HG02678 (cell line): Measurements from ENCODE around the gene KCTD16.

ENCODE experiments used
- ATAC-seq: cut with Tn5 transposase; IDR thresholded peaks from one replicate; pipeline ENCODE4 v1.9.1; 2021; ENCODE audit warnings: mild to moderate bottlenecking, moderate library complexity; ENCODE audit not compliant: unreplicated experiment

The KCTD16 gene

DNA sequence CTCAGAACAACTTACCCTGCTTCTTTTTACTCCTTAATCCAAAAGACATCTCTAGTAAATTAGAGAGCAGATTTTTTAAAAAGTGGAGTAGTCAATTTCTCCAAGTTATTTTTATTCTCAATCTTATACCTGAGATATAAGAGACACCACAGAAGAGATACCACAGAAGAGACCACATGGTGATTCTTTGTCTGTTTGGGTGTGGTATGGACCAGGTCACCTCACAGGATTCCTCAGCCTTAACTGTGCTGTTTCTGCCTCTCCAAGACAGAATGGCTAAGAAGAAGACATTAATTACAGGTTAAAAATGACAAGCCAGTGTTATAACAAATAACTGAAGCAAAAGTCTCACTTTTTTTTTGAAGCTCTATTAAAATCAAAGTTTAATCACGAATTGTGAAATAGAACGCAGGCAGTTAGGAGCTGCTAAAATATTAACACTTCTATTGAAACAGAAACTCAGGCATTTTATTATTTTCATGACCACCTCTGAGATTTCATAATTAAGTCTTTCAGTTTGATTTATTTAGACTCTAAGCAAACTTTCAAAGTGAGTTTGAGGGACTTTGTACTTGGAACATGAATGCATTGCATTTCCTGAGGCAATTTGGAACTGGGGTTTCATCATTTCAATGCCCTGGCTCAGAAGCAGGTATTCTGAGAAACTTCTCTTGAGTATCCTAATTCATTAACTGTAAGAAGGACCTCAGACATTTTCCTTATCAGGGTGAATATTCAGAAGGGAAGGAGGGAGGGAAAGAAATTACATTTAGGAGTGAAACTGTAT lies 280.7 kb downstream of the KCTD16 start:
- ATAC-seq, result no peak

DNA sequence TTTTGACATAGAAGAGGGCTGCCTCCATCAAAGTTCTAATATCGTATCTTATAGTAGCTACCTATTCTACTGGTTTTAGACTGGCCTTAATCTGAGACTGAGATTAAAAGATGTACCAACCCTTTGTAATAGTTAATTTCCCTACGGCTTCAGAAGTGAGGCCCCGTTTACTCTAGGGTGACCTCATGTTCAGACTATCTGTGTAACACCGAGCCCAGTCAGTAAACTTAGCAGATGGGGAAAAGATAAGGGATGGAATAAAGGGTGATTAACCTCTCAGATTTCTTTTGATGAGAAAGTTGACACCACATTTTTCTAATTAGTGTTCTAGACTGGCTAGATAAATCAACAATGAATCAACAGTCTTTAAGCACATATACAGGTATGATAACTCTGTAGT lies 283.1 kb downstream of the KCTD16 start:
- ATAC-seq, result no peak

DNA sequence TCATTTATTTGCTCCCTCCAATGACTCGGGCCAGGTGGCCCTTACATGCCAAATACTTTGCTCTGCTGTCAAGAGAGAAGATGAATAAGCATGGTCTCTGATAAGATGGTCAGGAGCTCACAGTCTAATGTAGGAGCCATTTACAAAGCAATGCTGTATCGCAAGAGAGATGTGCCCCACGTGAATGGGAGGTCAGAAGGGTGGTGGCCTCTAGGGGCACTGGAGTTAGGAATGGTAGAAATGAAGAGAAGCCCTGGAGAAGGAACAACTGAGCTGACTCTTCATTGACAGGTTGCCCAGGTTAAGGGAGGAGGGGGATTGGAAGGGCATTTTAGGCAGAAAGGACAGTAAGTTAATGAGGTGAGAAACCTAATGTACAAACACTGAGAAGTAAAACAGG lies 286.5 kb downstream of the KCTD16 start:
- ATAC-seq, result no peak

DNA sequence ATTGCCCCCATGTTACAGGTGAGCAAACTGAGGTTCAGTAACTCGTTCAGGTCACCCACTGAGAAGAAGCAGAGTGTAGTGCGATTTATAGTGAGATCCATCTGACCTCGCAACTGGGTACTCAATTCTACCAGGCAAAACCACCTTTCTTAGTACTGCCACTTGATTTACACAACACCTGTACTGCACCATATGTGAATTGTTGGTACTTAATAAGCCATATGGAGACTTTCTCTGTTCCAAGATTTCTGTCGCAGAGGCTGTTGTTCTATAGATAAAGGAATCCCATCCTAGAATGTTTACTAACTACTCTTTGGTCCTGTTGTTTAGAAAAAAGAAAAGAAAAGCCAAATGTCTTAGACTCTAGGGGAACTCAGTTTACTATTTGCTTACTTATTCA lies 287.5 kb downstream of the KCTD16 start:
- ATAC-seq, result no peak

DNA sequence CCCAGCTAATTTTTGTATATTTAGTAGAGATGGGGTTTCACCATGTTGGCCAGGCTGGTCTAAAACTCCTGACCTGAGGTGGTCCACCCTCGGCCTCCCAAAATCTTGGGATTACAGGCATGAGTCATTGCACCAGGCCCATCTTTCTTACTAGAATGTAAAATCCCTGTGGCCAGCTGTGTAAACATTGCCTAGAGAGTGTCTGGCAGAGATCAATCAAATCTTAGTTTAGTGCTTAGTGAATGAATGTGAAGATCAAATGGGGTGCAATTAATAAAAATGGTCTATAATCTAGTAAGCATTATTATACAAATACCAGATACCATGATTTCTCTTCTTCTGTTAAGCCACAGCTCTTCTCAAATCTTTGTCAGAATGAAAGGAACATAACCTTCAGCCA lies 289.9 kb downstream of the KCTD16 start:
- no peak for ATAC-seq

DNA sequence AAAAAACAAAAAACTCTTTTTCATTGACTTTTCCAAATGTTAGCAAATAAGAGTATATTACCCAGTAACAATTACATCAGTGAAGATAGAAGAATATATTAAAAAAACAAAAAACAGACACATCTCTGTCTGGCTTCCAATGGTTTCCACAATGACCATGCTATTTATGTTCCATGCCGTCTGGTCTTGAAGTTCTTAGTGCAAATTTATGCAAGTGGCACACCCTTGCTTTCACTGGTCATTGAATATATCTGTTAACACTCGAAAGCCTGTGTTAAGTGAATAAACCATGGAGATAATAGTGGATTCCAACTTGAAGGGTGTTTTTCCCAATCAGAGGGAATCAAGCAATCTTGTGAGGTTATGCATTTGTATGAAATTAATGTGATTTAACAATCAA lies 291.9 kb downstream of the KCTD16 start:
- ATAC-seq, result no peak

DNA sequence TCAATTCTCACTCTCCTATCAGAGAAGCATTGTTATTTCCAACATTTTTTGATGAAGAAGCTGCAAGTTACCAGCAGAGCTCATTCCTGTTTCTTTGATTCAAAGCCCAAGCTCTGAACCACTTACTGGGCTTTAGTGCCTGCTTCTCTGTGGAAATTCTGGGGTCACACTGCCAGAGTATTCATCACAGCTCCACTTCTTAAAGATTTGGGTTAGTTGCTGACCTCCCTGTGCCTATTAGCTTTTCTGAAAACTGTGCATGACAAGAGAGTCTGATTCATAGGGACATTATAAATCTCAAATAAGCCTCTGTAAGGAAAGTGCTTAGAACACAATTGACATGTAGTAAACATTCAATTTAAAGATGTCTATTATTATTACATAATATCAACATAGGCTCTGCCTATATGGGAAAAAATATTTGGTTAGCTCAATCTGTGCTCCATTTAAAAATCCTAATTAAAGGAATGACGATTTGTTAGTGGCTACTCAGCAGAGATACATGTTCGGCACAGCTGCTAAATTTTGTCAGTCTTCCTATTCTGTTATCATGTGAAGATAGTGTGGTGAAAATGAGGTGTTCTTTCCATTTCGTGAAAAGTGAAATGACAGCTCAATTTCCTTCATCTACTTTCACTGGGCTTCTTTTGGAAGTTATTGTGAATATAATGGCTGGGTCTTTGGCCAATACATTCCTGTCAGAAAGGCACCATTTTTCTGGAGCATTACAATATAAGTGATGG lies 293.0 kb downstream of the KCTD16 start:
- no peak for ATAC-seq

DNA sequence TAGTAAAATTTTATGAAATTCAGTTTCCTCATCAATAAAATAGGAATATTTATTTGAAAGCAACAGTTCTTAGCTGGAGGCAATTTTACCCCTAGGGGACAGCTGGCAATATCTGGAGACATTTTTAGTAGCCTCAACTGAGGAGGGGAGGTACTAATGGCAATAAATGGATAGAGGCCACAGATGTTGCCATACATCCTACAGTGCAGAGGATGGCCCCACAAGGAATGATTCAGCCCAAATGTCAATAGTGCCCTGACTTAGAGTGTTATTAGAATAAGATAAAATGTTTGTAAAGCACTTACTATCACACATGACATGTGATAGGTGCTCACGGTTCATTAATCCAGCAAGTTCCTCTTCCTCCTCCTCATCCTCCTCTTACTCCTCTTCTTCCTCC lies 293.6 kb downstream of the KCTD16 start:
- no peak for ATAC-seq

DNA sequence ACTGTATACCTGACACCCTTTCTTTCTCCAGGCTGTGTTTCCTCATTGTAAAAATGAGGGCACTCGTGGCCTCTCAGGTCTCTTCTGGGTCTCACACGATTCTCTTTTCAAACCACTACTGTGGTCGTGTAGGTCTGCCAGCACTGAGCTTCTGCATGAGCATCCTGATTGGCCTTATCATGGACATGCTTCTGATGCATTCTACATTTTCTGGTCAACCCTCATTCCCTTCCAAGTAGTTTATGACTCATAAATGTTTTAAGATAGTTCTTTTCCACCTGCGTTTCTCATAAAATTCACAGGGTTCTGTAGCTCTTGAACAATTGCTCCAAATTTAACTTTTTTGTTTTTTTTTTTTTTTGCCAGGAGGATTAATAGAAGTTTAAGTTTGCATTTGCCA lies 294.8 kb downstream of the KCTD16 start:
- ATAC-seq, result no peak

DNA sequence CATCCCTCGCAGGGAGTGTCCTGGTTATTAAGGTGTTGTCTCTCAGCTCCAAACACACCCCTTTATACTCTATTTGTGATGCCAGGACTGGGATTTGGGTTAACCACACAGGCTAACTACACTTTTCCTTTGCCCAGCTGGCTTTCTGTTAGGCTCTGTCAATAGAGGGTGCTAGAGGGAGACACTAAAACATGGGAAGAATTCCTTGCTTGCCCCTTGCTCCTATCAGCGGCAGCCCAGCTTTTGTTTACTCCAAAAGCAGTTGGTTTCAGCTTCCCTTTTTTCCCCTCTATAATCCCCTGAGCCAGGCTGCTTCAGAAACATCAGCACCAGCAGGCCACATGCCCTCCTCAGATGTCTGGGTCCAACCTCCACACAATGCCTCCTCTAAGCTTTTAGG lies 297.1 kb downstream of the KCTD16 start:
- ATAC-seq, result no peak

DNA sequence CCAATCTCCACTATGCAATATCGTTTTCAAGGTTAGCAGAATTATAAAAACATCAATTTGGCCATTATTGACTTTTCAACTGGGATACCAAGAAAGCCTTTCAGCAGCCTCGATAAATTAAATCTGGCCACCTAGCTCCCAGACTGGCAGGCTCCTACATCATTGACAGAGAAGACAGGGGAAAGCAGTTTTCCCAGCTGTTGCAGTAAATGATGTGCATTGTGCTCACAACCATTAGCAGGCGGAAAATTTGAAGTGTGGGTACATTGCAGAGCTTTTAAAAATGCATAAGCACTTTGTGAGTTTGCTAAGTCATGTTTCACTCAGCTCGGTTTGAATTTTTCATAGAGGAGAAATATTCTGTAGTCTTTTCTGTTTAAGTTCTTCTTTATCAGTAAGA lies 297.9 kb downstream of the KCTD16 start:
- no peak for ATAC-seq

DNA sequence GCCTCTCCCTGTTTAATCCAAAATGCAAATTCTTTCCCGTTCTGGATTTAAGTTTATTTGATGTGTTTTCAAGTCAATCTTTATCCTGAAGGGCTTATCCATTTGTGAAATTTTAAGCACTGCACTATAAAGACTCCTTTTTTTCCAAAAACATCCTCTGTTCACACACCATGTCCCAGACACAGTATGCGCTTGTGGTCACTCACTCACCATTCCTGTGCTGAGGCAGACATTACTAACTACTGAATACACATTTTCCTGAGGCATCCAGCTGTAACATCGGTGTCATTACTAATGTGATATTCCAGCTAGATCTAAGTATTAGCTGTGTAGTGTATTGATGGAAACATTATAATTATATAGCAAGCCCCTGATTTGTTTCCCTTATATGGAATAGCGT lies 298.4 kb downstream of the KCTD16 start:
- ATAC-seq, result no peak

DNA sequence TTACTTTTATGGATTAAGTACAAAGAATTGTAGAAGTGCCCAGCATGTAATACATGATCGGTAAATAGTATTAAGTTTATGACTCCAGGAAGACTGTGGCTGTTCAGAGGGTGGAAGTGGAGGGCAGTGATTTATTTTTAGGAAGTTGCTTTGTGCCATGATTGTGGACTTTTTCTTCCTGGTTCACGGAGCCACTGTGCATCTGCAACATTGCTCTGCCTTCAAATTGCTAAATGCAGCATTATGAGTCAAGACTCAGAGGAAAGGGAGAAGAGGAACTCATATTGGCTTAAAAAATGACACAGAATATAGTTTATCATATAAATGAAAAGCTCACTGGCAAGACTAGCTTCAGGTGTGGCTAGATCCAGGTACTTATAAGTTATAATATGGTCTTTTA lies 301.5 kb downstream of the KCTD16 start:
- no peak for ATAC-seq

DNA sequence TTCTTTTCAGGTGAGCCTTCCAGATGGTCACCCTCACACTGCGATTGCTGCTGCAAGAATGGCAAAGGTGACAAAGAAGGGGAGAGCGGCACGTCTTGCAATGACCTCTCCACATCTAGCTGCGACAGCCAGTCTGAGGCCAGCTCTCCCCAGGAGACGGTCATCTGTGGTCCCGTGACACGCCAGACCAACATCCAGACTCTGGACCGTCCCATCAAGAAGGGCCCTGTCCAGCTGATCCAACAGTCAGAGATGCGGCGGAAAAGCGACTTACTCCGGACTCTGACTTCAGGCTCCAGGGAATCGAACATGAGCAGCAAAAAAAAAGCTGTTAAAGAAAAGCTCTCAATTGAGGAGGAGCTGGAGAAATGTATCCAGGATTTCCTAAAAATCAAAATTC lies 303.0 kb downstream of the KCTD16 start:
- no peak for ATAC-seq

DNA sequence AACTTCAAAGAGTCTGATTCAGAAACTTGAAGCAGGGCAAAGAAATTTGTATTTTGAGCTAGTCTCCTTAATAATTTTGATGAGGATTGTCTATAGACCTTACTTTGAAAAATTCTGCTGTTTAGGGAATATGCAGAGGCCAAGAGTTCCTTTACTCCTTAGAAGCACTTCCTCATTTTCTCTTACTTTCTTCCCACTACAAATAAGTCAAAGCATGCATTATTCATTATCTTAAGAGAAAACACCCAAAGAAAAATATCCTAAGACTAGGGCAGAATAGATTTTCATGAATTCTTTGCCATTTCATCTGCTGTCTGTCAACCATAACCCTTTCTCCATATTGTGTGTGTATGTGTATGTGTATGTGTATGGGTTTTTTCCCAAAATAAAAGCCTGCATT lies 307.9 kb downstream of the KCTD16 start:
- ATAC-seq, result no peak

DNA sequence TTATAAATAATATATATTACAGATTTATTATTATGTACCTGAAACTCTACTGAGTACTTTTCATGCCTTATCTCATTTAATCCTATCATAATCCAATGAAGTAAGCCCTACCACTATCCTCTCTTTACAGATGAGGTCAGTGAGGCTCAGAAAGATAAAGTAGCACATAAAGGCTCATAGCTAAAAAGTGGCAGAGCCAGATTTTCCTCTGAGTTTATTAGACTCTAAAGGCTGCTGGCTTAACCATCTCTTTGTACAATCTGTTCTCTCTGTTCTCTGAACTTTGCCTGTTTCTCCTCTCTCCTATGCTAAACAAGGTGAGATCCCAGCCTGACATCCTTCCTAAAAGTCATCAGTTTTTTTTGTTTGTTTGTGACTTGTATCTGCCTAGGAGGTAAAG lies 311.2 kb downstream of the KCTD16 start:
- ATAC-seq, result no peak

DNA sequence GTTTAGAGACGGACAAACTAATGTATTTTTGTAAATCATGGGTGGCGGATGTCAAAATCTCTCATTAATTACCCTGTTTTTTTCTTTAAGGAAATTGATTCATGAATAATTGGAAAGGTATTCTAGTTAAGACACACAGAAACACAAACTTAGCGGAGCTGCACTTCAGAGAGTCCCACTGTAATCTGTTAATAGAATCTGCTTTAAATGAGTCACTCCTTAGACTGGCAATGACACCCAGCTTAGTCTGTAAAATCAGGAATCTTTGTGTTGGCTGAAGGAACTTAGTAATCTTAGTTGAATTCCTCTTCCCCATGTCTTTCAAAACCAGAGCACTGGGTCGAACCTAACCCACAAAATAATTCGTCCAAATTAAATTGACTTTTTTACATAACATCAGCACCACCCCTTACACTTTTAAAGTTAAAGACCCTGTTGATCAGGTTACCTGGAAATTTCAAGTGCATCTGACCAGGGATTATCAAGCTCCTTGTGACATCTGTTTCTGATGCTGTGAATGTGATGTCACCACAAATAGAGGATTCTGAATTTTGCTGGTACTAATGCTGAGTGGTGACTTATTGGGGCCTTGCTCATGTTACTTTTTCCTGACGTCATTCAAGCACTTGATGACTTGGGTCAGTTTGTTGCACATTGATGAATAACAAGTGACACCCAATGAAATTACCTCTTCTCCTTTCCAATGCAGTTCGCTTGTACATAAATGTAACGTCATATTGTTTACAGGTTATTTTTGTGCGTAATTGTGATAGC lies 313.6 kb downstream of the KCTD16 start:
- no peak for ATAC-seq

DNA sequence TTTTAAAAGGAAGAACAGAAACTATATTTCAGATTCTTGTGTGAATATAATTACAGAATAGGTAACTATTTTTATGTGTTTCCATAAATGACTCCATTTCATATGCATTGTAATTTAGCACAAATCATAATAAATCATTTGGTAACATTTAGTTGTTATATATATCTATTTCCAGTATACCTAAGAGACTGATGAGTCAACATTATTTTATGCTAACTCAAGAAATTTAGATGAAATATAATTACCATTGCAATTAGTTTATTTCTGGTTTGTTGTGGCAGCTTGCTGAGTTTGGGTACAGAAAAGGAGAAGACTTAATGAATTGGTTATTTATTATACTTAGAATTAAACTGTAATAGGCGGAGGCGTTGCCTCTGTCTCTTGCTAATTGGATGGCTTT lies 314.9 kb downstream of the KCTD16 start:
- no peak for ATAC-seq

DNA sequence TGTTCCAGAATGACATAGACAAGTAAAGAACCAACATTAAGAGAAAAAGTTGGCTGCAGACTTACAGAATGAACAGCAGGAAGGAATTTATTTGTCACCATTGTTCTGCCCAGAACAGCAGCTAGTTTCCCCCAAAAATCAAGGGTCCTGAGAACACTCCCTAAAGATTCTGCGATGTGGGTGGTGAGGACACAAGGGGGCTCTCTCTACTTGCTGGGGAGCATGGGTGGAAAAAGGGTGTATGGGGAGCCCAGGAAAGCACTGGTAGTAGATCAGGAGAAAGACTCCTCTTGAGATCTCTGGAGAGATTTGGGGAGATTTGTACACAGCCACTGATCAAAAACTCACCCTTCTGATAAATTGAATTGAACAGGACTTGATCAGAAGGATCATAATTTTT lies 316.5 kb downstream of the KCTD16 start:
- no peak for ATAC-seq

DNA sequence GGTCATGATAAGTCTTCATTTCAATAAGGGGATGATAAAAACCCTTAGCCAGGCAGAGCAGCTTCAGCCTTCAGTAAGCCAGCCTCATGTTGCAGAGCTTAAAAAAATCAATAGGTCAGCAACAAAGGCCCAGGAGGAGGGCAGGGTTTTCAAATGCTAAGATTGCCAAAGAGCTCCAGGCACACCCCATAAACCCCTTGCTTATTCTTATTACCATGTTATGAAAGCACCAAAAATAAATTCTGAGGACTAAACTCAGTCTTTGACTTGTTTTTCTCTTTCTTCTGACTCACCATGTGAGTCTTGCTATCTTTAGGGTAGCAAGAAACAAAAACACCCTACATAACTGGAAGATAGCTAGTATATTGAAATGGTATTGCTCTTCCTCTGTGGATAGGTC lies 317.1 kb downstream of the KCTD16 start:
- ATAC-seq, result no peak

DNA sequence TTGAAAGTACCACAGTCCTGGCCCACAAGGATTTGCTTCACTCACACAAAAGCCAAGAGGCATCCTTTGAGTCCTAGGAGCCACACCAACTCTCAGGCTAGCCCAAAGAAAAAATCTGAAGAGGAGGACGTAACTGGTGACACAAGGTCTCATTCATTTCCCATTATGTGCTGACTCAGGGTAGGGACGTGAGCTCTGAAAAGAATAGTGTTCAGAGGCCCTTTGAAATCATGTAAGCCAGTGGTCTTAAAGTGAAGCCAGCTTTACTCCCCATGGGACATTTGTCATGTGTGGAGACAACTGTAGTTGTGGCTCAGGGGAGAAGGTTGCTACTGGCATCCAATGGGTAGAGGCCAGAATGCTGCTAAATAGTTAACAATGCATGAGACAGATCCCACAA lies 332.4 kb downstream of the KCTD16 start:
- ATAC-seq, result no peak
